Fibroblast of mammary gland (primary cell): ENCODE results near the gene CIRBP.
A peak's percentile ranks its signal among the peaks of the same experiment; 100 is the strongest.

Source experiments
- DNase-seq: peaks from one replicate; pipeline ENCODE4 v3.0.0-alpha.2; 2010; ENCODE audit warnings: low read depth
- H3K4me3 ChIP-seq: 2 replicates; pipeline ENCODE4 v1.5.1; 2011; ENCODE audit warnings: low read depth, mild to moderate bottlenecking, low read length, moderate library complexity; ENCODE audit not compliant: control insufficient read depth
- TF ChIP-seq, protein P1 (sequence below): conservative IDR thresholded peaks from 2 replicates; pipeline ENCODE4 v1.5.1; 2011; ENCODE audit warnings: low read depth, low read length, inconsistent platforms; ENCODE audit not compliant: control insufficient read depth, insufficient read depth

CIRBP gene

DNA sequence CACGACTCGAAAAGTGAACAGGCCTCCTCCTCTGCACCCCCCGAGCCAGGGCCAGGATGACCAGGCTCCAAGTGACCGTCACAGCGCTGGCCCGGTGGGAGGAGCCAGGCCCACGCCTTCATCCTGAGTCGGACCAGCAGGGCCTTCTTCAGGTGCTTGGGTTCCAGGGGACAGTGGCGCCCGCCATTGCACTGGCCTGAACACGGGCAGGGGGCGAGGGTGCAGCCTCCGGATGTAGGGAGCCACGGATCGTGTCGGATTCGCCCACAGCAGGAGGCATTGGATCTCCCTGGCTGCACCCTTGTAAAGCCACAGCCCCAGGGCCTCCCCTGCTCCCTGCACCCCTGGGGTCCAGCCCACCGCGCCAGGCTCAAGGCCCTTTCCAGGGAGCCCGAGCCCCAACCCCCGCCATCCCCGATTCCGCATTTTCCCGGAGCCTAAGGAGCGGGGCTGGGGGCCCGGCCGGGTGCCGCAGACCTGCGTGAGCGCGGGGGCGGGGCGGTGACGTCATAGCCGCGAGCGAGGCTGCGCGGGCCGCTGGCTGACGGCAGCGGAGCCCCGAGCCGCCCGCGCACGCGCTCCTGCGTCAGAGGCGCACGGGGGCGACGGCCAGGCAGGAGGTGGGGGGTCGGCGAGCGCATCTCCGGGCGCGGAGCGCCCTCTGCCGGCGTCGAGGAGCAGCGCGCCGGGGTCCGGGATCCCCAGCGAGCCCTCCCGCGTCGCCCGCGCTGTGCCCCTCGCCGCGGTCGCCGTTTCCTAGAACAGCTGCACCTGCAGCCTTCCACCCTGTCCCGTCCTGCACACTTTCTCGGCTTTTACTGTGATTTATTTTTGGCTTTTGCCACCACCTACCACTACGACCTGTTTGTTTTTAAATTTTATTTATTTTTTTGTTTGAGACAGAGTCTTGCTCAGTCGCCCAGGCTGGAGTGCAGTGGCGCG is 29.1 kb upstream of the CIRBP start:
- H3K4me3 ChIP-seq, result peak overlapping the region; percentile 29
- TF ChIP-seq, protein P1, sequence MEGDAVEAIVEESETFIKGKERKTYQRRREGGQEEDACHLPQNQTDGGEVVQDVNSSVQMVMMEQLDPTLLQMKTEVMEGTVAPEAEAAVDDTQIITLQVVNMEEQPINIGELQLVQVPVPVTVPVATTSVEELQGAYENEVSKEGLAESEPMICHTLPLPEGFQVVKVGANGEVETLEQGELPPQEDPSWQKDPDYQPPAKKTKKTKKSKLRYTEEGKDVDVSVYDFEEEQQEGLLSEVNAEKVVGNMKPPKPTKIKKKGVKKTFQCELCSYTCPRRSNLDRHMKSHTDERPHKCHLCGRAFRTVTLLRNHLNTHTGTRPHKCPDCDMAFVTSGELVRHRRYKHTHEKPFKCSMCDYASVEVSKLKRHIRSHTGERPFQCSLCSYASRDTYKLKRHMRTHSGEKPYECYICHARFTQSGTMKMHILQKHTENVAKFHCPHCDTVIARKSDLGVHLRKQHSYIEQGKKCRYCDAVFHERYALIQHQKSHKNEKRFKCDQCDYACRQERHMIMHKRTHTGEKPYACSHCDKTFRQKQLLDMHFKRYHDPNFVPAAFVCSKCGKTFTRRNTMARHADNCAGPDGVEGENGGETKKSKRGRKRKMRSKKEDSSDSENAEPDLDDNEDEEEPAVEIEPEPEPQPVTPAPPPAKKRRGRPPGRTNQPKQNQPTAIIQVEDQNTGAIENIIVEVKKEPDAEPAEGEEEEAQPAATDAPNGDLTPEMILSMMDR, result peak; percentile 36
- DNase-seq, result peak; percentile 90

- no peak overlapping the region for H3K4me3 ChIP-seq
- TF ChIP-seq, protein P1, result no peak
- no peak for DNase-seq
These were observed 28.2 kb upstream of the CIRBP start for GRCh38 chr19:1240925-1241324.

- TF ChIP-seq, protein P1, result no peak
- peak; percentile 95 for DNase-seq
- peak within 1 kb of the TSS; percentile 74 for H3K4me3 ChIP-seq
These were observed 27.6 kb upstream of the CIRBP start, which contains the start of gene ATP5F1D for GRCh38 chr19:1241417-1242095. Gene ATP5F1D (plus strand): TSS chr19:1241751. CDS start chr19:1241851, 100 bp downstream.

- TF ChIP-seq, protein P1, result peak; percentile 74
- peak; percentile 83 for DNase-seq
- H3K4me3 ChIP-seq, result peak overlapping the region; percentile 4
These were observed 25.1 kb upstream of the CIRBP start for GRCh38 chr19:1243768-1244692.

- peak overlapping the region; percentile 4 for H3K4me3 ChIP-seq
- TF ChIP-seq, protein P1, result no peak
- no peak for DNase-seq
These were observed 24.3 kb upstream of the CIRBP start for GRCh38 chr19:1244693-1245451.
